GM19397 (cell line): ENCODE data around the gene SCRN1.

Experiments
- ATAC-seq: cut with Tn5 transposase; IDR thresholded peaks from one replicate; pipeline ENCODE4 v1.9.1; 2021; ENCODE audit warnings: mild to moderate bottlenecking, moderate library complexity; ENCODE audit not compliant: unreplicated experiment

SCRN1 gene

DNA sequence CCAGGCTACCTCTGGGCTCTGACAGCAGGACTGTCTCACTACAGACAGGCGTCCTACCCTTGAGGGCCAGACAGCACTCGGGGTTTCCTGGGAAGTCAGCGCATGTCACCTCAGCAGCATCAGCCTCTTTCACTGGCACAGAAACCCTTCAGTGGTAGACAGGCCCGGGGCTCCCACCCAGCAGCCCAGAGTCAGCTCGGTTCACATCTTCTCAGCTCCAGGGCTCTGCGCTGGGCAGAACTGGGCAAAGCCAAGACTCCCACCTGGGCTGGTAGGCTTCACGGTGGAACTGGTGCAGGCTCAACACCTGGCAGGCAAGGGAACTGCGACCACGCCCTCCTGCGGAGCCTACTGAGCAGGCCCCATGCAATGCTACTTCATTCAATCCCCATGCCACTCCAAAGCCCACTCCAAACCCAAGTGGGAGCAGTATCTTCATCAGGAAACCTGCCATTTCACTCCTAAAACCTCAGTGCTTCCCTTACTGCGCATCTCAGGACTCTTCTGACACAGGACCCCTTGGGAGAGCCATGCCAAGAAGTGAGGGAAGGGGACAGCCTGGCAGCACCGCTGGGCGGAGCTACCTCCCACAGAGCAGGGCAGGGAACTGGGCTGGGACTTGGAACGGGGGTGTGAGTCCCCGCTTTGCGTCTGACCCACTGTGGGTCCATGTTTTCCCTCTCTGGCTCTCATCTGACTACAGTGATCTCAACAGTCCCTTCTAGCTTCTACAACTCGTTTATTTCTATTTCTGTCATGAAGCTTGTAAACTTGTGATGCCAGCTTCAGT is 60.4 kb downstream of the SCRN1 start:
- no peak for ATAC-seq

- ATAC-seq: no peak
Measured at GRCh38 chr7:29926741-29927140, 62.9 kb downstream of the SCRN1 start.

GRCh38 chr7:29926216-29926615 is 63.4 kb downstream of the SCRN1 start:
- ATAC-seq: no peak

GRCh38 chr7:29924684-29925083 is 64.9 kb downstream of the SCRN1 start:
- no peak for ATAC-seq

DNA sequence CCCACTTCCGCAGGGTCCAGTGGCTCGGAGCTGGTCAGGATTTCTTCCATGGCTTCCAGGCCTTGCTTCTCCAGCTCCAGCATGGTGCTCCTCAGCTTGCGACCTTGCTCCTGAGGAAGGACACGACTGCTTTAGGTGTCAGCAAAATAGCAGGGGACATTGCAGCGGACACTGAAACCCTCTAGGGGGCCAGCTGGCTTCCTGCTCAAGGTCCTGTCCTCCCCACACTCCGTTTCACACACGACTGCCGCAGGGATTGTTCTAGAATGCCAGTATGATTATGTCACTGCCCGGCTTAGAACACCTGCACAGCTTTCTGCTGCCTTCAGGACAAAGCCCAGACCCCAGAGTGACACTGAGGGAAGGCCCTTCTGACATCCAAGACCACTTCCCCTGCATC is 65.6 kb downstream of the SCRN1 start:
- no peak for ATAC-seq

- ATAC-seq: no peak
Measured at GRCh38 chr7:29922921-29923700, 66.5 kb downstream of the SCRN1 start.

DNA sequence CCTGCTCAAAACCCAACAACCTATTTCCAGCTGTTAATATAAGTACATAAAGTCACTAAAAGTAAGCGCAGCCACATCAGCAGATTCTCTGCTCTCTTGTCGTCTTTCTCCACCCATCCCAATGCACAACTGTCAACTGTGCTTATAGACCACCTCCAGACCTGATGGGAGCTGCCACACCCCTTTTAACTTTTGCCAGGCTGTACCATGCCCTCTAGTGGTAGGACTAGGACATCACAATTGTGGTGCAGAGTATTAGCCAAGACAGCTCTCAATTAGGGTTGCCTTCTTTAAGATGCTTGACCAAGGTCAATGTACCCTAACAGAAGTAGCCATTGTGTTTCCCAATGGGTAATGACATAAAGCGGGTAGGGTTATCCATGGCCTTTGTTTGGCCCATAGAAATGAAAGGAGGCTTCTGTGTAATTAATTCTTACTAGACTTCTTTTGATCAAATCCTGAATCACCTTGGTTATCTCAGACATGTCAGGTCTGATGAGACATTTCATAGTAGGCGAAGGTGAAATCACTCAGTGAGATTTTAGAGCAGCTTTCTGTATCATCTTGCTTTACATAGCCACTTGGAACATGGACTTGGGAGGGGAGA is 68.1 kb downstream of the SCRN1 start:
- peak; percentile 86 for ATAC-seq

- no peak for ATAC-seq
Measured at GRCh38 chr7:29920491-29920890, 69.1 kb downstream of the SCRN1 start.

- no peak for ATAC-seq
Measured at GRCh38 chr7:29919790-29920189, 69.8 kb downstream of the SCRN1 start.

GRCh38 chr7:29918850-29919249 is 70.8 kb downstream of the SCRN1 start:
- no peak for ATAC-seq

DNA sequence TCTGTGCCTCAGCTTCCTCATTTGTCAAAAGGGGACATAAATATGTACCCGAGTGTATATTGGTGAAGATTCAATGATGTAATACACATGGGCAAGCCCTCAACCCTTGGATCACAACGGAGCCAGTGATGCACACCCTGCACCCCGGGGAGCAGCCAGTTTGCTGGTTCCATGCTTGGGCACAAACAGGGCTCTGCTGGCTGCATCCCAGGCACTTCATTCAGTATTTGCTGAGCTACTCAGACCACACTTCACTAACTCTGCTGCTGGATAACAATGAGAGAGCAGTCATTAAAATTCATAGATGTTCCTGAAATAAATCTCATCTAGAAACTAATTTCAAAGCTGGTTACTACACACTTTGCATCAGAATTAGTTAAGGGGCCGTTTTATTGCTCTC is 72.0 kb downstream of the SCRN1 start:
- ATAC-seq: no peak

DNA sequence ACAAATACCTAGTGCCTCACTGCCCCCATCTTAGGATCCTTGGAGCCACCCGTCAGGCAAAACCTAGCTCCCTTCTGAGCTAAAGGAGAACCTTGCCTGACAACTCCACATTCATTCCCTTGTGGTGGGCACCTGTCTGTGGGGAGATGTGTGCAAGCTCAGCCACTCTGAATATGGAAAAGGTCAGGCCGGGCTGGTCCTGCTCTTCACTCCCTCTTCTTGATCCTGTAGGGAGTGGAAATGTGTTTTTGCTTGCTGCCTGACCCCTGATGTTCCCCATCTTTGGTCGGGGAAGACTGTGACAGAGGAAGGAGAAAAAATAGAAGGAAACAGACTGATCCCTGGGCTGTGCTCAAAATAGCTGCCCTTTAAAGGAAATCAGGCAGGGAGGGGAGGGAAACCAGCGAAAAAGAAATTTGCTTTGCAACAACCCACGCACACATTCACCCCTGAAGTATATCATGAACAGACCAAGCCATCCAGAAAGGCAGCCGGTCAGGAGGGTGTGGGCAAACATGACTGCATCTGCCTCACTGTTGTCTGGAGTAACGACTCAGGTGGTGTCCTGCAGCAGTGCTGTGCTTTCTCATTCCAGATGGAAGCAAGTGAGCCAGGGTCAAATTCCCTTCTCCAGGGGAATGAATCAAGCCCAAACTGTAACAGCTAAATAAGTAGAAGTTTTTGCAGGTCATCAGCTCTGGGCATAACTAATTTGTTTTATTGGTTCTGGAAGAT is 74.0 kb downstream of the SCRN1 start:
- ATAC-seq: no peak

- ATAC-seq: no peak
Measured at GRCh38 chr7:29914180-29914579, 75.4 kb downstream of the SCRN1 start.

- no peak for ATAC-seq
Measured at GRCh38 chr7:29906200-29907022, 83.2 kb downstream of the SCRN1 start.

DNA sequence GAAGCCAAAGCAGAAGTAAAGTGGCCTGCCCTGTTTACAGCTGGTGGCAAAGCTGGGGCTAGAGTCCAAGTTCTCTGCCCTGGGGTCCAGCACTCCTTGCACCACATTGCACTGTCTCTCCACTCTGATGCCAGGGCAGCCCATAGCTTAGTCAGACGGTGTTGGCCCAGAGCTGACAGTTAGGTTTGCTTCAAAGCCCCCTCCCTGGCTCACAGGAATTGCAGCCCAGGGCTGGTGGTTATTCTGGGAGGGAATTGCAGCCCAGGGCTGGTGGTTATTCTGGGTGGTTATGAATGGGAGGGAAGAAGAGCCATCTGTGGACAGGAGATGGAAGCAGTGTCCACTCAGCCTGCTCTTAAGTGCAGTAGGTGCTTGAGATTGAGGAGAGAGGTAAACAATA is 88.9 kb downstream of the SCRN1 start:
- no peak for ATAC-seq

DNA sequence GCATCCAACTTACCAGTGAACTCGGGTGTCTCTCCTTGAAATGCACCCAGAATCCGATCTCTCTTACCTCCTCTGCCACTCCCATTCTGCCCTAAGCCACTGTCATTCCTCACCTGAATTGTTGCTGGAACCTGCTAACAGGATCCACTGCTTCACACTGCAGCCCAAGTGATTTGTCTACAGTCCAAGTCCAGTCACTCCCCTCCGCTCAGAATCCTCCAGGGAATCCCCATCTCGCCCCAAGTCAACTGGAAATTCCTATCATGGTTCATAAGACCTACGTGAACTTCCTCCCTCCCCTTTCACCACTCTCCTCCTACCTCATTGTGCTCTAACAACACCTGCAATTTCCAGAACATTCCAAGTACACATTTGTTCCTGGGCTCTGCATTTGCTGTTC is 91.3 kb downstream of the SCRN1 start:
- ATAC-seq: no peak

DNA sequence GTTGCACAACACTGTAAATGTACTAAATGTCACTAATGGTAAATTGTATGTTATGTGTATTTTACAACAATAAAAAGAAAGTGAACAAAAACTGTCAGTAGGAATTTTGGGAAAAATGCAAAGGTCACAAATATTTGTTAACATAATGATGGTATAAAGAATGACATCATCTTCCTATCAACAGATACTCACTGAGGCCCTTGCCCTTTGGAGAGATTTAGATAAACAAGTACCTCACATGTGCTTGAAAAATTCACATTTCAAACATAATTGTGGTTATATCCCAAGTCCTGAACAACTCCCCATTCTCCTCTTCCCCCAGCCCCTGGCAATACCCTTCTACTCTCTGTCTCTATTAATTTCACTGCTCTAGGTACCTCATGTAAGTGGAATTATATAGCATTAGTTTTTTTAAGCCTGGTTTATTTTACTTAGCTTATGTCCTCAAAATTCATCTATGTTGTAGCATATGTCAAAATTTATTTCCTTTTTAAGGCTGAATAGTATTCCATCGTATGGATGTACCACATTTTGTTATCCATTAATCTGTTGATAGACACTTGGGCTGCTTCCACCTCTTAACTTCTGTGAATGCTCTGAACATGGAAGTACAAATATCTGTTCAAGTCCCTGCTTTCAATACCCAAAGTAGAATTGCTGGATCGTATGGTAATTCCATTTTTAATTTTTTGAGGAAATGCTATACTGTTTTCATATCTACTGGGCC is 92.8 kb downstream of the SCRN1 start:
- no peak for ATAC-seq

- ATAC-seq: no peak
Measured at GRCh38 chr7:29895559-29895958, 94.0 kb downstream of the SCRN1 start.

GRCh38 chr7:29894256-29894655 is 95.3 kb downstream of the SCRN1 start:
- no peak for ATAC-seq
